SHP77 (cell line): ENCODE results near the gene FUCA1.
"Not testable (repeated sequence)": the region's sequence is repeated elsewhere in the genome, so short reads cannot be mapped to it uniquely, and the experiment has no call there.

Experiments used
- DNase-seq, 2 experiments: peaks; one replicate each; lab custom pipeline; 2025; lab: John Stamatoyannopoulos, UW

The FUCA1 gene

DNA sequence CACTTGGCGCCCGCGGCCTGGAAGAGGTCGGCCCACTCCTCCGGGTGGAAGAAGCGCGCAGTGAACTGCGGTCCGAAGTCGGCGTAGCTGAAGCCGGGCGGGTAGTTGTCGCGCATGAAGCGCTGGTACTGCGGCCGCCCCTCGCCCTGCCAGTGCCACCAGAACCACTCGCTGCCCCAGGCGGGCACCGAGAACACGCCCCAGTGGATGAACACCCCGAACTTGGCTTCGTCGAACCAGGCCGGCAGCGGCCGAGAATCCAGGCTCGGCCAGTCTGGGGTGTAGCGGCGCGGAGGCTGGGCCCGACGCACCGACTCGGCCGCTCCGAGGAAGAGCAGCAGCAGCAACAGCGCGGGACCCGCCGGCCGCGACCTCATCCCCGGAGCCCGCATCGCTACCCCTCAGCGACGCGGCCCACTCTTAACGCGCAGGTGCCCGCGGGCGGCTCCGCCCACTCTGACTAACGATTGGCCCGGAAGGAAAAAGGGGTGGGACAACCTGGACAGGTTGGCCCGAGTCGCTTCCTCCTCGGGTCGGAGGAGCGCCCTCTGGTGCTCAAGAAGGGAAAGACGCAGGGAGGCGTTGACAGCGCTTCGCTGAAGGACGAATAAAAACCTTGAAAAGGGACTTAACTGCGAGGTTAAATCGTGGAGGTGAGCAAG lies at the start of gene FUCA1:
FUCA1 (minus strand) TSS at position 396 of the 662 bp plus-strand sequence; CDS start at position 392, 4 bp downstream.
- peak; percentile 90 to 91 for DNase-seq

DNA sequence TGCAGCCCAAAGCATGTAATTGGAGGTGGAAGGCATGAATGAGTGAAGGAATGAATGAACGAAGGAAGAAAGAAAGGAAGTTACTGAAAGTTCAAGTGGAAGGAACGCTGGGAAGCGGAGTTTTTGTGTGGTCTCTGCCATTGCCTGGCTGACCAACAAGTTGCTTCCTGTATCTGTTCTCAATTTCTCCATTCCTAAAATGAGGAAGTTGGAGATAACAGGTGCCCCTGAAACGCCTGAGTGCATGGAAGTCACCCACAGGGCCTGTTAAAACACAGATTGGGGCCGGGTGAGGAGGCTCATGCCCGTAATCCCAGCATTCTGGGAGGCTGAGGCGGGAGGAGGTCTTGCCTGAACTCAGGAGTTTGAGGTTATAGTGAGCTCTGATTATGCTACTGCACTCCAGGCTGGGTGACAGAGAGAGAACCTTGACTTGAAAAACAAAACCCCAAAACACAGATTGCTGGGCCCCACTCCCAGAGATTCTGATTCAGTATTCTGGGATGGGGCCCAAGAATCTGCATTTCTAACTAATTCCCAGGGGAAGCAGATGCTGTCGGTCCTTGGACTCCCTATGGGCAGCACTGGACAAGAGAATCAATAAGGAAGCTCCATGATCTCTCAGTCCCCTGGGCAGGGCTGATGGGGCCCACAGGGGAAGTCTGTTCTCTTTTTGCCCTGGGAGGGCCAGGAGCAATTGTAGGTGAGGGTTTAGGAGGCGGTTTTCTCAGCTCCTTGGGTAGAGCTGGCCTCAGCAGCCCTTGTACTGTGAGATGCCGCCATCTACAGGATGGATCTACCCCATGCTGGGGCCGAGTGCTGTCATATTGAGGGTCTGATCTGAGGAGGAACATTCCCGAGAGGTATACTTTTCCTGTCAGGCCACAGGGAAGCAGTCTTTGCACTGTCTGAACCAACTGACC lies 48.4 kb upstream of the FUCA1 start:
- peak; percentile 76 to 77 for DNase-seq

DNA sequence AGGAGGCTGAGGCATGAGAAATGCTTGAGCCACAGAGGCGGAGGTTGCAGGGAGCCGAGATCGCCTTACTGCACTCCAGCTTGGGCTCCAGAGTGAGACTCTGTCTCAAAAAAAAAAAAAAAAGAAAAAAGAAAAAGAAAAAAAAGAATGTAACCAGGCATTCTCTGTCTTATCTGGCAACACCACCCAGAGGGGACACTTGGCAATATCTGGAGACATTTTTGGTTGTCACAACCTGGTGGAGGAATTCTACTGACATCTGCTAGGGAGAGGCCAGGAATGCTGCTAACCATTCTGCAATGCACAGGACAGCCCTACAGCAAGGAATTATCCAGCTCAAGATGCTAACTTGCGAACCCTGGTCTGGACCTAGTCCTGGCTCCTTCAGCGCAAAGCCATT lies 47.4 kb upstream of the FUCA1 start:
- no peak for DNase-seq

DNA sequence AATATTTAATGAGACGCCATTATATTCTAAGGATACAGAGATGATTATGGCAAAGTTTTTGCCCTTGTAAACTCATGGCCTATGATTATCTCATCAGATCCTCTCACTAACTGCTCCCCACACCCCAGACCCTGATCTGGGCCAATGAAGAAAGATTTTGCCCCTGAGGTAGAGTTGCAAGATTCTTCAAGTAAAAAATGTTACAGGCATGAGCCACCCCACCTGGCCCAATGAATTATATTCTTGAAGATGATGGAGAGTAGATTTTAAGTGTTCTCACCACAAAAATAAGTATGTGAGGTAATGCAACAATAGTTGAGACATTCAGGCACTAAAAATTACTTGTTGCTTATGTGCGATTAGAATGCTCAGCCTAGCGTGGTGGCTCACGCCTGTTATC lies 46.8 kb upstream of the FUCA1 start:
- DNase-seq = no peak

DNA sequence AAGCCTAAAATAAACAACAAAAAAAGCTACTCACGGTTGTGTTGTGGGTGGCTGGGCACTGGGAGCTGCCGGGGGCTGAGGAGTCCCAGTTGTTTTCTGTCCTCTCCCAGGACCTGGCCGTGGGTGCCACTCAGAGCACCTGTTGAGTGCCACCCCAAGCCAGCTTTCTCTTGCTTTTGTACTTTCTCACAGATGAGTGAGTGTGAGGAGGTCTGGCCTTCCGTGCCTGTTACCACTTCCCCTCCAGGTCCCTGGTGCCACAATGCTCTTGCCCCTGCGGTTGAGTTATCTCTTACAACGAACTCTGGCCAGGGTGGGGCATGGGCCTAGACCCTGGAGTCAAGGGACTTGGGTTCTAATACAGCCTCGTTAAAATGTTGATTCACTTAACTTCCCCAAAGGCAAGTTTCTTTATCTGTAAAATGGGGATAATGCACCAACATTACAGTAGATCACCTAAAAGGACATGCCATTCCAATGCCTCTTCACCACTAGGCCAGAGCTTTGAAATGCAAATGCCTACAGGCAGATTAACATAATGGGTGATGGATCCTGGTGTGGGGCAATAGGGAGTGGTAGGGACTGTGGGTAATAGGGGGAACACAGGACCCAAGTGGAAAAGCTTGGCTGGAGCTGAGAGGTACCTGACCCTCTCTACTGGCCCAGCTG lies 45.3 kb upstream of the FUCA1 start, which contains the start of gene CNR2:
CNR2 (minus strand) TSS at position 151 of the 669 bp plus-strand sequence. CDS start 37,745 bp downstream, outside the sequence.
- no peak for DNase-seq

DNA sequence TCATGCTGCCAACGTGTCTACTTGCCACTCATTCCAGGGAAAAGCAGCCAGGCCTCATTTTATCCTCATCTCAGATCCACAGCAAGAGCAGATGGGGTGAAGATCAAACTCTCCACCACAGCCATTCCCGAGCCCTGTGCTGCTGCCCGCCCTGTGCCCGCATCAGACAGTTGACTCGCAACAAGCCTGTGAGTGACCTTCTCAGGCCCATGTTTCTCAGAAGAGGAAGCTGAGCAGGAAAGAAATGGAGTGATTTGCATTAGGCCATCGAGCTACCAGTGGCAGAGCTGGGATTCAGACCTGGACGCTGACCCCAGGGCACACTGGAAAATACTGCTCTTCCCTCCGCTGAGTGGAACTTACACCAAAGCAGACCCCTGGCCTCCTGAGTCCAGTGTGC lies 43.8 kb upstream of the FUCA1 start:
- no peak for DNase-seq

DNA sequence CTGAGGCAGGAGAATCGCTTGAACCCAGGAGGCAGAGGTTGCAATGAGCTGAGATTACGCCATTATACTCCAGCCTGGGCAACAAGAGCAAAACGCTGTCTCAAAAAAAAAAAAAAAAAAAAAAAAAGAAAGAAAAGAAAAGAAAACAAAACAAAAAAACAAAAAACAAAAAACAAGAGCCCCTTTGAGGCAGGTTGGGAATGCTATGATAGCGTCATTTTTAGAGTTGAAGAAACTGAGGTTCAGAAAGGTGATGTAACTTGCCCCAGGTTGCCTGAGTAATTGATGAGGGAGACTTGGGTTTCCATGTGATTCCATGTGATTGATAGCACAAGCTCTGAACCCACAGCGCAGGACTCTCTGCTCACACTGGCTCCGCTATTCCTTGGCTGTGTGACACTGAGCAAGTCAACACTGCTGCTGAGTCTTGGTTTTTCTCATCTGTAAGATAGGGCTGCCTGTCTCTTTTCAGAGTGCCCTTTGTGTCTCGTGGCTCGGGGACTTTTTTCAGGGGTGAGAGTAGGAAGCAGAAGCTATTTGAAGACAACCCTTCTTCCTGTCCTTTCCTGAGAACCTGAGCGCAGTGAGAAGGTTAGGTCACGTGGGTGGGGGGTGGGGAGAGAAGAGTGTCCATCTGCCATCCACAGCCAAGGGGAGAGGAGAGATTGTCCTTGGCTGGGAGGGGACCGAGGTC lies 42.6 kb upstream of the FUCA1 start:
- no peak for DNase-seq

DNA sequence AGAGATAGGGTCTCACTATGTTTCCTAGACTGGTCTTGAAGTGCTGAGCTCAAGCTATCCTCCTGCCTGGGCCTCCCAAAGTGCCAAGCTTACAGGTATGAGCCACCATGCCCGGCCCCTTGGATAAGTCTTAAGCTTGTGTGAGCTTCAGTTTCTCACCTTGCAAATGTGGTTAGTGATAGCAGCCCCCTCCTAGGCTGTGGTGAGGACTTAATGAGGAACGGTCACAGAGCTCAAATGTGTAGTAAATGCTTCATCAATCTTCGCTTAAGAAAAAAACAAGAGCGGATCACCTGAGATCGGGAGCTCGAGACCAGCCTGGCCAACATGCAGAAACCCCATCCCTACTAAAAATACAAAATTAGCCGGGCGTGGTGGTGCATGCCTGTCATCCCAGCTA lies 42.1 kb upstream of the FUCA1 start:
- DNase-seq = no peak

DNA sequence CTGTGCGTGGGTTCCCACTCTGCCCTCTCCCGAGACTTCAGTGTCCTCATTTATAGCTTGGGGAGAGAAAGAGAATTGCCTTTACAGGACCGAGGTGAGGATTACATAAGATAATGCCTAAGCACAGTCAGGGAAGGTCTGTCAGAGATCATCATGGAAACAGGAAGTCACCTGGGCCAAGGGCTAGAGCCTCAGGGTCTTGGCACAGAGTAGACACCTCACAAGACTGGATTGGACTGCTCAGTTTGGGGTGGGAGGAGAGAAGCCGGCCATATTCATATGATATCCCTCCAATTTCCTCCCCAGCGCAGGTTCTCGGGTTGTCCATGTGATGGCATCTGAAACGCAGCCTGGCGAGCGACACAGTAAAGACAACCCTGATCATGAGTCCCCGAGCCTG lies 41.3 kb upstream of the FUCA1 start:
- DNase-seq = no peak

DNA sequence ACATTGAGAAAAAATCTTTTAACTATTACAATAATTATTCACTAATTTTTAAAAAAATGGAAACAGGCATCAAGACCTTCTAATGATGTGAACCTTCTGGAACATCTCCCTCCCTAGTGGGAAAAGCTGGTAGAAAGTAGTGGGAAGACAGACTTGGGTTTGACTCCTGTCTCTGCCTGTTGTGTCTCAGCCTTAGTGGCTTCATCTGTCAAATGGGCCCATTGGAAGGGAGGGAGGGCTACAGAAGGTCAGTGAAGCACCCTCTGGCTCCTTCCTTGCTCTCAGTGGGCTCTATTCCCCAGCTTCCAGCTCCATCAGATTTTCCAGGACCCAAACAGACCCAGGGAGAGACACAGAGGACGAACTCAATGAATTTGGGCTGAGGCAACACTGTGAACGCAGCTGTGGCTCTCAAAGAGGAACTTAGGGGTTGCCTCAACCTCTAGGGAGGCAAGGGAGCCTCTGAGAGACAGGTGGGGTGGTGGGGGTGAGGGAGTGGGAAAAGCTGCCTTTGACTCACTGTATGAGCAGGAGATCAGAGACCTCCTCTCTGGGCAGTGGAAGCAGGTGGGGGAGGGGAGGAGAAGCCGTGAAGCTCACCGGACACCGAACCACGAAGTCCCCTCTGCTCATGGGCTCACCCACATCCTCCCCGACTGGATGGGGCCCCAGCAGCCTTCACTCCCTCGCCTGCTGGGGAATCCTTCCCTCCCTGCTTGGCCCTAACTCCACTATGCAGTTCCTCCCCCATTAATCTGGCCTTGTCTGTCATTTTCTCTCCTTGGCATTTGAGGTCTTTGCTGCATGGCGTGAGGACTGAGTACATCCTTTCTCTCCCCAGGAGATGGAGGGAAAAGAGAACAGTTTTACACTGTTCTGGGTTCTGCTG lies 40.6 kb upstream of the FUCA1 start:
- no peak for DNase-seq

DNA sequence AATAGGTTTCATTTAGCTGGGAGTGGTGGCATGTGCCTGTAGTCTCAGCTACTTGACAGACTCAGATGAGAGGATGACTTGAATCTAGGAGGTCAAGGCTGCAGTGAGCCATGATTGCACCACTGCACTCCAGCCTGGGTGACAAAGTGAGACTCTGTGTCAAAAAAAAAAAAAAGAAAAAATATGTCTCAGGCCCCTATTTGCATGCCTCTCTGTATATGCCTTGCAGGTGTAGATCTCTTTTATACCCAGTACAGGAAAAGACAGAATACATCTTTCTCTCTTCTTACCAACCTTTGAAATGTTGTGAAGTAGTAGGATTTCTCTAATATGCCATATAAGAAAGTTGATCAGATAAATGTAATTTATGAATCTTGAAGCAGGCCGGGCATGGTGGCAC lies 38.6 kb upstream of the FUCA1 start:
- DNase-seq = no peak

DNA sequence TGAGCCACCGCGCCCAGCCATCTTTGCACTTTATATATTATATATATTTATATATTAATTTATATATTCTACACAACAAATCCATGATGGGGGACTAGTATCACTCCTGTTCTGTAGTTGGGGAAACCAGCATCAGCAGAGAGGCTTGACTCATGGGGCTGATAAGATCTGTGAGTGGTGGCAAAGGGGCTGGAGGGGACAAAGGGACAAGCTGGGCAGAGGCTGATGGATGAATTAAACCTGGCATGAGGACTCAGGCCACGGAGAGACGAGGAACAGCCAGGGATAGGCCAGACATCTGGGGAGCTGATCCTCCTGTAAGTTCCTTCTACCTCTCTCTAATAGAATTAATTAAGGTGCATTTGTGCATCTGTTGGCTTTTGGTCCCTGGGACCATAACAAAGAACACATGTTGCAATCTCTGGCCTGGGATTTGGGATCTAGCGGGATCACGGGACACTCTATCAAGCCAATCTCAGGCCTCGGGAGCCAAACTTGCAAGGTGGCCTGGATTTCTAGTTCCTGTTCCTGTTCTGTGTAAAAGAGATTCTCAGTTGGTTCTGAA lies 37.5 kb upstream of the FUCA1 start:
- DNase-seq = no peak

DNA sequence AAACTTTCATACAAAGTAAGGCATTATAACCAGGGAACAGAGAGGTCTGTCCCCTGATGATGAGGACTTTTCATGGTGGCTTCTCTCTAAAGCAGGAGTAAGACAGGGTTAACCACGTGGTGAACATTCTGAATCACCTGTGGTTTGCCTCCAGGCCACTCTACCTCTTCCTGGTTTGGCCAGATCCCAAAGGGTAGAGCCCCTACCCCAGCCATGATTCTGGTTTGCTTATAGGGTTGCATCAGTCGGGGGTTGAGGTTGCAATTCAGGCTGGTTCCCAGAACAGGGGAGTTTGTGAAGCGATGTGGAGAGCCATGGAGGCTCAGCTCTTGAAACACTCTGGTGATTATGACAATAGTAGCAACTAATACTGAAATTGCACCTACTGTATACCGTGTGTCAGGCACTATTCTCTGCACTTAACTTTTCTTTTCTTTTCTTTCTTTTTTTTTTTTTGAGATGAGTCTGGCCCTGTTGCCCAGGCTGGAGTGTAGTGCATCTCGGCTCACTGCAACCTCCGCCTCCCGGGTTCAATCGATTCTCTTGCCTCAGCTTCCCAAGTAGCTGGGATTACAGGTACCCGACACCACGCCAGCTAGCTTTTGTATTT lies 36.8 kb upstream of the FUCA1 start:
- no peak for DNase-seq

DNA sequence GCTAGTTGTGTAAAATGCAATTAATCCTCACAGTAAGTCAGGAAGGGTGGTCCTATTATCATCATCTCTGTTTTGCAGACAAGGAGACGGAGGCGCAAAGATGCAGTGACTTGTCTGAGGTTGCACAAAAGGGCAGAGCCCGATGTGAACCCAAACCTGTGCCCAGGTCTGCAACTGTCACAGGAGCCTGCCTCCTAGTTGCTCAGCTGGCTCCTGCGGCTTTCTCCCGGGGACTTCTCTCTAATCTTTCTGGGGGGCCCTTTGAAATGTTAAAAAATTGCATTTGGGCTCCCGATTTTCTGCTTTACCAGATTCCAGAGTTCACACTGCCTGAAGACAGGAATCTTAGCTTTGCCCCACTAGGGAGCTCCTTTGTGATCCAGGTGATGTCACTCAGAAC lies 35.7 kb upstream of the FUCA1 start:
- no peak for DNase-seq

DNA sequence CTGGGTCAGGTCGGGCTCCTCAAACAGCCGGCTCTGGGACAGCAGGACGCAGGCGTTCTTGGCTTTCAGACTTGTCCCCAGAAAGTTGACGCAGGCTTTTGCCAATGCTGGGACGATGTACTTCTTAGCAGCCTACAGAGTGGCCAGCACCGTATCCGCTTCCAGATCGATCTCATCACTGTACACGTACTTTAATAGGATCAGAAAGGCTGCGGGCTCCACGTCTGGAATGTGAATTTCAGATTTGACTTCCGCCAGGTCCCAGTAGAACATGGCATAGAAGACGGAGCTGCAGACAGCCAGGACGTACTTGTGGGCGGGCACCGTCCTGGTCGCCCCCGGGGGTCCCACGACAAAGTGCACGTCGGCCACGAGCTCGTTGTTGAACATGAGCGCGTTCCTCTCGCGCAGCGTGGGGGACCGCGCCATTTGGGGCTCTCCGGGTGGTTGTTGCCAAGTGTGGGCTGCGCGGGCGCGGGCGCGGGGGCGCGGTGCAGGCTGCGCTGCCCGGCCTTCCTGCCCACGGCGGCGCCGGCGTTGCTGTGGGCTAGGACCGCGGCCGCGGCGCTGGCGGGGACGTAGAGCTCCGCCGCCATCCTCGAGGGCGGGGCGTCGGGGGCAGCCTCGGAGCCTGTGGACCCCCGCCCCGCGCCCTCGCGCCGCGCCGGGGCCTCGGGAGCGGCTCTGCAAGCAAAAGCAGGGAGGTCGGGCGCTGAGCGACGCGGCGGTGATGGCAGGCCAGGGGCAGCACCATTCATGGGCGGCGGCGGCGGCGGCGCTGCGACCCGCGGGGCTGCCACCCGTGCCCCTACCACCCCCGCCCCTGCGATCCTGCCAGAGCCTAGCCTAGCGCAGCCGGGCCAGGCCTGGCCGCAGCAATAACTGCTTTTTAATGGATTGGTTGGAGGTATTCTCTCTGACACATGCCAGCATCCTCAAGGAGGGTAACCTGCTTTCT lies 34.5 kb upstream of the FUCA1 start:
- no peak for DNase-seq

DNA sequence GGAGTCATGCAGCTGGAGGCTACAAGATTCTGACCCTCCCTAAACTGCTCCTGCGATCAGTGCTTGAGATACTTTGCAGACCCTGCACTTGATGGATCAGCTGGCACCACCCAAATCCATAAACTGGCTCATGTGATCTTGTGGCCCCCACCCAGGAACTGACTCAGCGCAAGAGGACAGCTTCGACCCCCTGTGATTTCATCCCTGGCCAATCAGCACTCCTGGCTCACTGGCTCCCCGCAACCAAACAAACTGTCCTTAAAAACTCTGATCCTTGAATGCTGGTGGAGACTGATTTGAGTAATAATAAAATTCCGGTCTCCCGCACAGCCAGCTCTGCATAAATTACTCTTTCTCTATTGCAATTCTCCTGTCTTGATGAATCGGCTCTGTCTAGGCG lies 31.9 kb upstream of the FUCA1 start:
- DNase-seq = not testable (repeated sequence)

DNA sequence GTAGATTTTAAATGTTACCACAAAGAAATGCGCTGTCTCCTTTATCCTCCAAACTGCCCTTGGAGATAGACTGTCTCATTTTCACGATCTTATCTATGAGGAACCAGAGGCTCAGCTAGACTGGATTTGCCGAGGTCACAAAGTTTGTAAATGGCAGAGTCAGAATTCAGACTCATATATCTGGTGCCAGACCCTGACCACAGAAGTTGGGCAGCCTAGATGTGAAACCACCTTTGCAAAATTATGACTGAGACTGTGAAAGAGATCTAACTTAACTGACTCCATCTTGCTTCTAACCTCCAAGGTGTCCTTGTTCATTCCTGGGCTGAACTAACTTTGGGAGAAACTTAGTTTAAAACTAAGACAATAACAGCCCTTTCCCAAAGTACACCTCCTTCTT lies 31.0 kb upstream of the FUCA1 start:
- DNase-seq = no peak

DNA sequence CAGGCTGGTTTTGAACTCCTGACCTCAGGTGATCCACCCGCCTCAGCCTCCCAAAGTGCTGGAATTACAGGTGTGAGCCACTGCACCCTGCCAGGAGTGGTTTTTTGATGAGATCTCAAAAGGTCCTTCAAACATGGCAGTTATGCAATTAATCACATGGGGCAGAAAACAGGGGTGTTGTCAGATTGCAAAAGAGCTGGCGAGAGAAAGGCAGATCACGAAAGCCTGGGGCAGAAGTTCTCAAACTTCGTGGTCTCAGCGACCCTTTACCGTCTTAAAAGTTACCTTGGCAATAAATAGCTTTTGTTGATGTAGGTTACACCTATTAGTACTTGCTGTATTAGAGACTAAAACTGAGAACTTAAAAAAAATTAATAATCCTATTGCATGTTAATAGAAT lies 29.0 kb upstream of the FUCA1 start:
- DNase-seq = no peak

DNA sequence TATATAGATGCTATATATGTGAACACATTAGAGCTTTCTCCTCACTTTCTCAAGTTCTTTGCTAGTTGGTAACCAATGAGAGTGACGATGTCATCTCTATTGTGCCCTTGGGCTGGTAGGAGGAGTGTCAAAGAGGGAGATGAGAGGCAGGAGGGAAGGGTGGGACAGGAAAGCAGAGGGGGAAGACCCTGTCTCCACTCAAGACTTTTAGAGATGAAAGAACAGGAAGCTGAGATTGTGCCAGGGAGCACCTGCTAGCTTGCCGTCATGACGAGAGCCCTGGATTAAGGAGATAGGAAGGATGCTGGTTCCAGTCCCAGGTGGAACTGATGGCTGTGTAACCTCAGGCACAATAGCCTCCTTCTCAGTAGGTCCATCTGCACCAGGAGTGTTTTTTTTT lies 28.4 kb upstream of the FUCA1 start:
- DNase-seq = no peak
